Epidermal melanocyte (primary cell): Measurements from ENCODE around the gene PHF12.
"Not testable (repeated sequence)": the region's sequence is repeated elsewhere in the genome, so short reads cannot be mapped to it uniquely, and the experiment has no call there.

Experiments
- DNase-seq: peaks from one replicate; pipeline ENCODE4 v3.0.0; 2011; ENCODE audit warnings: low spot score; ENCODE audit not compliant: insufficient read length

Gene PHF12

GRCh38 chr17:28885363-28885762, 66.0 kb downstream of the PHF12 start:
- no peak for DNase-seq

GRCh38 chr17:28883967-28884702, 67.2 kb downstream of the PHF12 start:
- DNase-seq, result no peak

GRCh38 chr17:28882154-28882895, 69.0 kb downstream of the PHF12 start:
- DNase-seq, result no peak

GRCh38 chr17:28881533-28882056, 69.7 kb downstream of the PHF12 start:
- no peak for DNase-seq

GRCh38 chr17:28880572-28880945, 70.8 kb downstream of the PHF12 start:
- DNase-seq, result no peak

GRCh38 chr17:28879886-28880571, 71.3 kb downstream of the PHF12 start:
- DNase-seq, result no peak

GRCh38 chr17:28878981-28879380, 72.3 kb downstream of the PHF12 start:
- no peak for DNase-seq

- DNase-seq, result no peak
Observed at GRCh38 chr17:28878158-28878910, 73.0 kb downstream of the PHF12 start.

GRCh38 chr17:28877150-28877711, 74.1 kb downstream of the PHF12 start:
- DNase-seq, result not testable (repeated sequence)

- DNase-seq, result no peak
Observed at GRCh38 chr17:28875848-28876550, 75.3 kb downstream of the PHF12 start.

- DNase-seq, result no peak
Observed at GRCh38 chr17:28874750-28875149, 76.6 kb downstream of the PHF12 start.

- no peak for DNase-seq
Observed at GRCh38 chr17:28873839-28874238, 77.5 kb downstream of the PHF12 start.

- DNase-seq, result no peak
Observed at GRCh38 chr17:28871056-28871579, 80.2 kb downstream of the PHF12 start.

- no peak for DNase-seq
Observed at GRCh38 chr17:28867276-28867675, 84.0 kb downstream of the PHF12 start.

- DNase-seq, result no peak
Observed at GRCh38 chr17:28865946-28866752, 85.2 kb downstream of the PHF12 start.

- no peak for DNase-seq
Observed at GRCh38 chr17:28864991-28865849, 86.1 kb downstream of the PHF12 start.

GRCh38 chr17:28863953-28864352, 87.4 kb downstream of the PHF12 start:
- no peak for DNase-seq

- no peak for DNase-seq
Observed at GRCh38 chr17:28862561-28862960, 88.8 kb downstream of the PHF12 start.
